Hair follicular keratinocyte (primary cell): ENCODE data around the gene DUSP7. TPM values are rescaled to one million over a fixed set of nuclear protein-coding genes. Genes with fewer than 3 reads are reported as not detected.

Experiments
- total RNA-seq: library from RNA; depleted of rRNA; stranded (reverse); fragments of >200 nt; gene quantifications from 2 replicates; pipeline ENCODE4 v1.2.3, GENCODE V29; 2015

Gene DUSP7
- 118 and 162 TPM in 2 replicates for total RNA-seq

GRCh38 chr3:52056521-52056967 lies at the start of gene DUSP7:
Gene DUSP7 (minus strand): TSS chr3:52056571. CDS start chr3:52056366, 205 bp downstream.

Other genes with a start within 250 kb of the DUSP7 start
- gene IQCF2, start 195.0 kb downstream of the DUSP7 start, total RNA-seq, result not detected in 2 replicates
- not detected in 2 replicates for gene IQCF5, start 181.0 kb downstream of the DUSP7 start, total RNA-seq
- gene IQCF1, start 153.2 kb downstream of the DUSP7 start, total RNA-seq, result not detected in 2 replicates
- gene RRP9, start 114.7 kb downstream of the DUSP7 start, total RNA-seq, result 29.8 and 47.9 TPM in 2 replicates
- 5.7 and 5.9 TPM in 2 replicates for gene PARP3, start 114.2 kb downstream of the DUSP7 start, total RNA-seq
- not detected in 2 replicates for gene GPR62, start 101.2 kb downstream of the DUSP7 start, total RNA-seq
- gene PCBP4, start 89.1 kb downstream of the DUSP7 start, total RNA-seq, result 44.2 and 57.0 TPM in 2 replicates
- gene ABHD14B, start 82.5 kb downstream of the DUSP7 start, total RNA-seq, result 51.9 and 64.7 TPM in 2 replicates
- 19.7 and 19.8 TPM in 2 replicates for gene ABHD14A, start 81.5 kb downstream of the DUSP7 start, total RNA-seq
- gene ACY1, start 73.0 kb downstream of the DUSP7 start, total RNA-seq, result 134 and 148 TPM in 2 replicates
- 2,114 and 2,340 TPM in 2 replicates for gene RPL29, start 60.7 kb downstream of the DUSP7 start, total RNA-seq
- gene POC1A, start 97.9 kb upstream of the DUSP7 start, total RNA-seq, result 8.7 and 23.7 TPM in 2 replicates
- gene ALAS1, start 141.6 kb upstream of the DUSP7 start, total RNA-seq, result 43.8 and 52.0 TPM in 2 replicates
- not detected in 2 replicates for gene TLR9, start 169.1 kb upstream of the DUSP7 start, total RNA-seq
- 149 and 181 TPM in 2 replicates for gene TWF2, start 182.6 kb upstream of the DUSP7 start, total RNA-seq
- 7.6 and 9.9 TPM in 2 replicates for gene PPM1M, start 189.2 kb upstream of the DUSP7 start, total RNA-seq
- gene WDR82, start 222.1 kb upstream of the DUSP7 start, total RNA-seq, result 44.5 and 51.0 TPM in 2 replicates
- gene GLYCTK, start 231.3 kb upstream of the DUSP7 start, total RNA-seq, result 10.3 and 15.7 TPM in 2 replicates